GM18909 (cell line): ENCODE results near the gene HESX1.

Experiments used
- ATAC-seq: cut with Tn5 transposase; IDR thresholded peaks from one replicate; pipeline ENCODE4 v1.9.1; 2021; ENCODE audit warnings: mild to moderate bottlenecking; ENCODE audit not compliant: unreplicated experiment, poor library complexity

The HESX1 gene

GRCh38 chr3:57199895-57200297 lies at the start of gene HESX1:
Gene HESX1 (minus strand): TSS chr3:57199978. CDS start chr3:57199918, 60 bp downstream.
- no peak for ATAC-seq

- ATAC-seq, result no peak
These were observed 45.2 kb upstream of the HESX1 start for GRCh38 chr3:57244946-57245345.

GRCh38 chr3:57234613-57235575 lies 35.1 kb upstream of the HESX1 start:
- peak; percentile 57 for ATAC-seq

- ATAC-seq, result no peak
These were observed 34.0 kb upstream of the HESX1 start for GRCh38 chr3:57233799-57234198.

- ATAC-seq, result no peak
These were observed 30.2 kb upstream of the HESX1 start for GRCh38 chr3:57230006-57230405.

- peak; percentile 41 for ATAC-seq
These were observed 28.4 kb upstream of the HESX1 start for GRCh38 chr3:57227930-57228751.

- peak; percentile 93 for ATAC-seq
These were observed 27.6 kb upstream of the HESX1 start, which contains the start of gene APPL1 for GRCh38 chr3:57227204-57227929. Gene APPL1 (plus strand): TSS chr3:57227729. CDS start chr3:57227884, 155 bp downstream.

- ATAC-seq, result no peak
These were observed 26.4 kb upstream of the HESX1 start for GRCh38 chr3:57226176-57226575.

- ATAC-seq, result no peak
These were observed 25.1 kb upstream of the HESX1 start for GRCh38 chr3:57224856-57225255.

GRCh38 chr3:57221883-57222282 lies 22.1 kb upstream of the HESX1 start:
- no peak for ATAC-seq

- no peak for ATAC-seq
These were observed 6.6 kb upstream of the HESX1 start for GRCh38 chr3:57206423-57206822.

GRCh38 chr3:57194641-57195040 lies 5.1 kb downstream of the HESX1 start:
- ATAC-seq, result no peak

- ATAC-seq, result no peak
These were observed 7.8 kb downstream of the HESX1 start for GRCh38 chr3:57192028-57192427.

- no peak for ATAC-seq
These were observed 15.3 kb downstream of the HESX1 start for GRCh38 chr3:57184526-57184925.

GRCh38 chr3:57179580-57180410 lies 20.0 kb downstream of the HESX1 start:
- no peak for ATAC-seq

- no peak for ATAC-seq
These were observed 23.7 kb downstream of the HESX1 start for GRCh38 chr3:57176045-57176444.

GRCh38 chr3:57173687-57174086 lies 26.1 kb downstream of the HESX1 start:
- no peak for ATAC-seq

GRCh38 chr3:57170946-57171345 lies 28.8 kb downstream of the HESX1 start:
- ATAC-seq, result no peak

GRCh38 chr3:57169872-57170623 lies 29.7 kb downstream of the HESX1 start:
- ATAC-seq, result peak; percentile 70
